ENCODE data around the gene RNASE8. TPM values are rescaled to one million over a fixed set of nuclear protein-coding genes. Genes with fewer than 3 reads are reported as not detected.
A peak's percentile ranks its signal among the peaks of the same experiment; 100 is the strongest.

The RNASE8 gene
- total and polyA plus RNA-seq, 2 of the 4 experiments (the other 2 are of a cell fraction) = not detected

- H3K14ac ChIP-seq (replicated peaks; ENCODE audit: low read depth, low read length) = no peak overlapping the region
- H3K4me1 ChIP-seq (ENCODE audit: control insufficient read depth, insufficient read depth, low read length) = peaks cover 17% of the 10 kb centered on the region
- ChIA-PET POLR2A (ENCODE audit: unreplicated experiment) (no interaction called here), CTCF (no interaction called here)
- TF ChIP-seq MXI1 (IDR thresholded peaks at IDR 0.05; ENCODE audit: borderline replicate concordance, low read depth, low read length) (no peak), MAFK (IDR thresholded peaks at IDR 0.05; ENCODE audit: low read depth, low read length) (no peak), SMC3 (IDR thresholded peaks at IDR 0.05; ENCODE audit: low read depth, low read length) (no peak), MAZ (IDR thresholded peaks at IDR 0.05; ENCODE audit: borderline replicate concordance, low read depth, low read length) (no peak), NFE2L2 (IDR thresholded peaks at IDR 0.05; ENCODE audit: low read depth, low read length) (no peak), FOS (IDR thresholded peaks at IDR 0.05; ENCODE audit: low read depth, low read length) (no peak), USF2 (IDR thresholded peaks at IDR 0.05; ENCODE audit: low read depth, low read length) (no peak), RAD21 (IDR thresholded peaks at IDR 0.05; ENCODE audit: low read length) (no peak), CHD1 (IDR thresholded peaks at IDR 0.05; ENCODE audit: low read depth, low read length) (no peak), CEBPB (IDR thresholded peaks at IDR 0.05; ENCODE audit: low read depth, low read length) (no peak), RCOR1 (IDR thresholded peaks at IDR 0.05; ENCODE audit: insufficient replicate concordance, low read length) (no peak), ELK1 (IDR thresholded peaks at IDR 0.05; ENCODE audit: borderline replicate concordance, low read depth, low read length) (no peak)
- no peak overlapping the region for H3K4me3 ChIP-seq (ENCODE audit: insufficient read depth, low read depth, low read length)
- H2BK20ac ChIP-seq (ENCODE audit: low read depth, low read length) = no peak overlapping the region
- H3K4me2 ChIP-seq (ENCODE audit: low read depth, low read length) = no peak overlapping the region
- H4K5ac ChIP-seq (ENCODE audit: low read depth, low read length) = no peak overlapping the region
- no peaks in the 10 kb centered on the region for H4K20me1 ChIP-seq (ENCODE audit: insufficient read depth, low read length)
- ATAC-seq (ENCODE audit: low read depth) (no peak), DNase-seq (no peak)
- TSS peak; percentile 57 for BruUV-seq (replicated peaks)
- H2BK15ac ChIP-seq (ENCODE audit: low read depth, low read length) = no peak overlapping the region
- H2AFZ ChIP-seq (replicated peaks; ENCODE audit: low read length, poor library complexity) = no peak overlapping the region
- no peaks in the 10 kb centered on the region for H3K27me3 ChIP-seq (ENCODE audit: control insufficient read depth, insufficient read depth, low read length)
- no peaks in the 10 kb centered on the region for H3K9me3 ChIP-seq (ENCODE audit: control insufficient read depth, insufficient read depth, low read length)
- intact Hi-C loops (cut with micrococcal nuclease) (no loop called here), in situ Hi-C loops (cut with MboI; ENCODE audit: low sequenced_read_pairs) (loop anchor here (25.0 kb wide), 2 partner anchors 619 to 744 kb away; partner anchors contain the start of genes APEX1, CCNB1IP1, OSGEP and PARP2), dilution Hi-C loops (cut with HindIII; ENCODE audit: low sequenced_read_pairs, unreplicated experiment) (no loop called here)
- H3K56ac ChIP-seq (ENCODE audit: extremely low read depth, insufficient read depth, low read length) = no peak overlapping the region
- H4K8ac ChIP-seq (ENCODE audit: low read depth in 2 of 2, low read length in 2 of 2) = no peak overlapping the region
- H3K23ac ChIP-seq (ENCODE audit: low read depth, low read length) = no peak overlapping the region
- no peak overlapping the region for H3K27ac ChIP-seq (ENCODE audit: insufficient read depth, low read length)
- H4K91ac ChIP-seq (ENCODE audit: insufficient read depth, low read depth, low read length) = no peak overlapping the region
- H3K36me3 ChIP-seq (ENCODE audit: control insufficient read depth, insufficient read depth, low read length) = peaks cover 83% of the 10 kb centered on the region
- no peak overlapping the region for H3K9ac ChIP-seq (ENCODE audit: low read depth, low read length)
- no peak overlapping the region for H2BK5ac ChIP-seq (ENCODE audit: low read depth, low read length, poor library complexity, severe bottlenecking)
- no peak overlapping the region for H3K18ac ChIP-seq (ENCODE audit: low read depth, low read length)
- H2BK120ac ChIP-seq (ENCODE audit: low read depth, low read length) = no peak overlapping the region
- no peak overlapping the region for H2AK9ac ChIP-seq (replicated peaks; ENCODE audit: low read depth, low read length, poor library complexity)
- no peak overlapping the region for H3K4ac ChIP-seq (ENCODE audit: low read depth, low read length)
- WGBS, 2 experiments (ENCODE audit: extremely low coverage in 2 of 2, insufficient read length in 1 of 2) = 89% methylated on average over 10 of the region's 30 CpGs; no CpG with 5 or more reads in 1 of the 2 experiments
- peaks cover 5% of the 10 kb centered on the region for H3K9me1 ChIP-seq (ENCODE audit: insufficient read depth, low read length)
- no peak overlapping the region for H2AK5ac ChIP-seq (ENCODE audit: low read depth, low read length)
- H3K79me1 ChIP-seq (ENCODE audit: low read depth in 1 of 2, low read length in 2 of 2) = peaks cover 8 to 10% of the 10 kb centered on the region in 2 experiments; a peak in 3 of 4 replicates
Measured at GRCh38 chr14:21081521-21082142, 24.0 kb downstream of the RNASE8 start.
